ENCODE results near the gene PRKCZ. TPM values are rescaled to one million over a fixed set of nuclear protein-coding genes. Genes with fewer than 3 reads are reported as not detected.

The PRKCZ gene
- total RNA-seq, 2 experiments from 2014 or later: 17.8 to 19.0 TPM

DNA sequence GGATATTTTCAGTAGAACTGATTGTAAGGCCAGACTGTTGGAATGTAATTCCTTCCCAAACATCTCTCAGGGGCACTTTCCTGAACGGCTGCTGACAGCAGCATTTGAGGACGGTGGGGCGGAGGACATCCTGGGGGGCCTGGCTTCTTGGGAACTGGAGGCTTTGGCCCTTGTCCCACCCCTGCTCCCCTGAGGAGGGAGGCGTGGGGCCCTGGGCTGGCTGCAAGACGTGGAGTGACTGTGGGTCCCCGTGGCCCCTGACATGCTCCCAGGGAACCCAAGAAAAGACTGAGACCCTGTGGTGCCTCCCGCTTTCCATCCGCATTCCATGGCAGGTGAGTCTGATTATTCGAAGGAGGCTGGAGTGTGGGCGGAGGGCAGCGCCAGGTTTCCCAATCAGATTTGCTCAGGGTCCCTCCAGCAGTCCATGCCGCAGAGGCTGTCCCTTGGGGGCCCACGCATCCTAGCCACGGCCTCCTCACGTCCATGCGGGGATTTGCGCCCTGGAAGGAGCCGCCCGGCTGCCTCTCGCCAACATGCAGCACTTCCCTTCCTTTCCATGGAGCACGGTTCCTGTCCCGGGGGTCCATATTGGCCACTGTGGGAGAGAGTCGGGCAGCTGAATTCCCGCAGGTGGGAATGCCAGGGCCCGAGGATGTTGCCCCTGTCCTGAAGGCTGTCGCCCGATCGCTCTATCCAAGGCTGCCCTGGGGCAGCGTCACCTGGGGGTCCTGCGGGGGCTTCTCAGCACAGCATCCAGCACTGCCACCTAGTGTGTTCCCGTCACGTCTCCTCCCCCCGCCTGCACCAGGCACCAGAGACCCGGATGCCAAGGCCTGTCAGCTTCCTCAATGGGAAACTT is 75.4 kb downstream of the PRKCZ start:
- H3K27me3 Mint-ChIP-seq: no peaks in the 10 kb centered on the region
- ChIA-PET POLR2A (no interaction called here), CTCF (no interaction called here)
- TF ChIP-seq, protein P1, sequence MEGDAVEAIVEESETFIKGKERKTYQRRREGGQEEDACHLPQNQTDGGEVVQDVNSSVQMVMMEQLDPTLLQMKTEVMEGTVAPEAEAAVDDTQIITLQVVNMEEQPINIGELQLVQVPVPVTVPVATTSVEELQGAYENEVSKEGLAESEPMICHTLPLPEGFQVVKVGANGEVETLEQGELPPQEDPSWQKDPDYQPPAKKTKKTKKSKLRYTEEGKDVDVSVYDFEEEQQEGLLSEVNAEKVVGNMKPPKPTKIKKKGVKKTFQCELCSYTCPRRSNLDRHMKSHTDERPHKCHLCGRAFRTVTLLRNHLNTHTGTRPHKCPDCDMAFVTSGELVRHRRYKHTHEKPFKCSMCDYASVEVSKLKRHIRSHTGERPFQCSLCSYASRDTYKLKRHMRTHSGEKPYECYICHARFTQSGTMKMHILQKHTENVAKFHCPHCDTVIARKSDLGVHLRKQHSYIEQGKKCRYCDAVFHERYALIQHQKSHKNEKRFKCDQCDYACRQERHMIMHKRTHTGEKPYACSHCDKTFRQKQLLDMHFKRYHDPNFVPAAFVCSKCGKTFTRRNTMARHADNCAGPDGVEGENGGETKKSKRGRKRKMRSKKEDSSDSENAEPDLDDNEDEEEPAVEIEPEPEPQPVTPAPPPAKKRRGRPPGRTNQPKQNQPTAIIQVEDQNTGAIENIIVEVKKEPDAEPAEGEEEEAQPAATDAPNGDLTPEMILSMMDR (IDR thresholded peaks at IDR 0.05): no peak
- H3K36me3 Mint-ChIP-seq (ENCODE audit: low read depth): no peaks in the 10 kb centered on the region
- DNase-seq (no peak), ATAC-seq (ENCODE audit: poor library complexity) (no peak)
- no peaks in the 10 kb centered on the region for H3K9me3 ChIP-seq (ENCODE audit: control insufficient read depth in 1 of 2, insufficient read depth in 1 of 2, low read length in 2 of 2)
- no peaks in the 10 kb centered on the region for H3K9me3 Mint-ChIP-seq
- intact Hi-C loops (cut with DNase I, micrococcal nuclease): no loop called here
- no peak overlapping the region for H3K27ac Mint-ChIP-seq
- H3K4me3 Mint-ChIP-seq: no peak overlapping the region
- H3K27me3 ChIP-seq (ENCODE audit: control insufficient read depth in 1 of 2, insufficient read depth in 2 of 2, low read length in 2 of 2): no peaks in the 10 kb centered on the region
- H3K4me1 ChIP-seq (ENCODE audit: insufficient read depth, low read length): peaks cover 20% of the 10 kb centered on the region
- H3K4me1 Mint-ChIP-seq (ENCODE audit: low read depth): peaks cover 16% of the 10 kb centered on the region
- no peak overlapping the region for H3K27ac ChIP-seq (ENCODE audit: low read depth in 1 of 2, low read length in 2 of 2)
- H3K36me3 ChIP-seq (ENCODE audit: insufficient read depth, low read length): no peaks in the 10 kb centered on the region
- H3K4me3 ChIP-seq (ENCODE audit: low read length): no peak overlapping the region

- H3K4me3 ChIP-seq (ENCODE audit: low read length): peak overlapping the region; percentile 12
- no peaks in the 10 kb centered on the region for H3K9me3 ChIP-seq (ENCODE audit: control insufficient read depth in 1 of 2, insufficient read depth in 1 of 2, low read length in 2 of 2)
- no peaks in the 10 kb centered on the region for H3K36me3 Mint-ChIP-seq (ENCODE audit: low read depth)
- TF ChIP-seq, protein P1 (IDR thresholded peaks at IDR 0.05): no peak
- H3K27ac ChIP-seq (ENCODE audit: low read depth in 1 of 2, low read length in 2 of 2): no peak overlapping the region
- peaks cover 20% of the 10 kb centered on the region for H3K4me1 ChIP-seq (ENCODE audit: insufficient read depth, low read length)
- no peaks in the 10 kb centered on the region for H3K9me3 Mint-ChIP-seq
- H3K4me1 Mint-ChIP-seq (ENCODE audit: low read depth): peaks cover 11% of the 10 kb centered on the region
- no peak overlapping the region for H3K27ac Mint-ChIP-seq
- ATAC-seq (ENCODE audit: poor library complexity) (peak; percentile 61), DNase-seq (peak in 1 of 14 experiments; percentile 23)
- no peaks in the 10 kb centered on the region for H3K27me3 Mint-ChIP-seq
- intact Hi-C loops (cut with DNase I, micrococcal nuclease): no loop called here
- no peaks in the 10 kb centered on the region for H3K36me3 ChIP-seq (ENCODE audit: insufficient read depth, low read length)
- POLR2A ChIA-PET: interaction anchor here (1.1 kb wide), 1 partner anchor 37 kb away, joined by 3 read pairs; no protein-coding TSS in a partner anchor
- H3K4me3 Mint-ChIP-seq: peak overlapping the region; percentile 77
- H3K27me3 ChIP-seq (ENCODE audit: control insufficient read depth in 1 of 2, insufficient read depth in 2 of 2, low read length in 2 of 2): no peaks in the 10 kb centered on the region
- CTCF ChIA-PET: interaction anchor here (2.1 kb wide), 1 partner anchor 13 kb away, joined by 7 read pairs; no protein-coding TSS in a partner anchor
These were observed 76.3 kb downstream of the PRKCZ start for GRCh38 chr1:2126331-2127186.
